ENCODE data around the gene MYT1.

Gene MYT1

DNA sequence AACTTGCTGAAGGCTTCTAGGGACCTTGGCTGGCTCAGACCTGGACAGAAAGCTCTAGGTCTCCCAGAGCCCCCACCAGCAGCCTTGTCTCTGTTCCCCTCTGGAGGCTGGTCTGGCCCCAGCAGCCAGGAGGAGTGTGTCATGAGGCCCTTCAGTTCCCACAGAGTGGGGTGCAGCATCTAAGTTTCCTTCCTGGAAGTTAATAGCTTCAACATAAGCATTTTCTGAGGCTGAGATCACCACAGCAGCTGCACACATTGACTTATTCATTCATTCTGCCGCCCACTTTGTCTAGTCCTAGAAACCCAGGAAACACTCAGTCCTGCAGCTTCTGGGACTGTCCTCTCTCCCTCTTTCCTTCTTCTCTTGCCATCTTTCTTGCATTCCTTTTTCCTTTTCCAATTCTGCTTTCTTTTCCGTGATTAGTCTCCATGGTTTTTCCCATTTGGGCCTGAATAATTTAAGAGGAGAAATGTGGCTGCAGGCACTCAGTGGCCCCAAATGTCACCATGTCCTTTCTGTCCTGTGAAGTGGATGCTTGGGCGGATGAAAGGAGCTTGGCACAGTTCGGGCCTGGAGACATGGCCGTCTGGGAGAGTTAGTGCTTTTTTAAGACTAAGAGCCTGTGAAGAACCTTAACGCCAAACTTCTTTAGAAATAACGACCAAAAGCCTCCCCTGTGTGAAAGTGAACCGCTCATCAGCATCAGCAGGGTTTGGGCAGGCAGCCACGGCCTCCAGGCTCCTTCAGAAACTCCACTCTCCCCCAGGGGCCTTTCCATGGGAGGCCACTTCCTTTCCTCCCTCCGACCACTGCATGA is 60.3 kb downstream of the MYT1 start:
- H3K36me3 ChIP-seq (ENCODE audit: insufficient read depth, low read length) = no peaks in the 10 kb centered on the region
- no peak overlapping the region for H3K27ac ChIP-seq (ENCODE audit: low read depth, low read length, poor library complexity, severe bottlenecking)
- H3K4me3 ChIP-seq (ENCODE audit: low read depth, low read length, poor library complexity, severe bottlenecking) = no peak overlapping the region
- H3K9me2 ChIP-seq (ENCODE audit: low read depth, low read length) = no peaks in the 10 kb centered on the region
- no peak overlapping the region for H2AFZ ChIP-seq (ENCODE audit: low read length)
- no peaks in the 10 kb centered on the region for H4K20me1 ChIP-seq (ENCODE audit: insufficient read depth, low read length)
- H3K27me3 ChIP-seq (ENCODE audit: insufficient read depth, low read length) = peaks cover 7% of the 10 kb centered on the region; the same call in 1 of the 2 replicates
- H3K4me1 ChIP-seq (ENCODE audit: insufficient read depth, low read length, severe bottlenecking) = no peaks in the 10 kb centered on the region
- TF ChIP-seq EZH2 (IDR thresholded peaks at IDR 0.05; ENCODE audit: borderline replicate concordance, low read length) = no peak
- TF ChIP-seq CTCF (IDR thresholded peaks at IDR 0.05; ENCODE audit: low read length) = no peak
- no peaks in the 10 kb centered on the region for H3K9me3 ChIP-seq (ENCODE audit: low read length)
- H3F3A ChIP-seq (ENCODE audit: insufficient read depth, low read length) = no peaks in the 10 kb centered on the region
- H3K9ac ChIP-seq (ENCODE audit: low read length) = no peak overlapping the region
- no peak overlapping the region for H3K4me2 ChIP-seq (ENCODE audit: low read length)
- H3K79me2 ChIP-seq (ENCODE audit: insufficient read depth, low read length) = no peaks in the 10 kb centered on the region

DNA sequence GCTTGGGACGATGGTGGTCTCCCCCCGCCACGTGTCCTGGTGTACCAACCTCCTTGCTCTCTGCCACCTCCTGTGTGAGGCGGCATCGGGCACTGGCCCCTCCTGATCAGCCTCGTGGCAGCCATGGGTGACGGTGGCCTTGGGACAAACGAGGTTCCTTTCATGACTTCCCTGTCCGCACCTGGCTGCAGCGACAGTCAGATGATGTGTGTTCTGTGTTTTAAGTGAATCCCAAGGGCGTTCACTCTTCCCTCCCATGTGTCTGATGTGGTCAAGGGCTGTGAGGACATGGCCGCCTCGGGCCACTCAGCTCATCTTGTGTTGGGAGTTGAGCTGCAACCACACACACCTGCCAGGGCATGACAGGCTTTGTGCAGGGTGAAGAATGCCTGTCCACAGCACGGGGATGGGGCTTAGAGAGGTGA is 60.9 kb downstream of the MYT1 start:
- Histone ChIP-seq H2AFZ (ENCODE audit: low read length) (no peak overlapping the region), H3K27ac (ENCODE audit: low read depth, low read length, poor library complexity, severe bottlenecking) (no peak overlapping the region), H3K9me2 (ENCODE audit: low read depth, low read length) (no peaks in the 10 kb centered on the region), H3K4me2 (ENCODE audit: low read length) (no peak overlapping the region), H3K9ac (ENCODE audit: low read length) (no peak overlapping the region), H4K20me1 (ENCODE audit: insufficient read depth, low read length) (no peaks in the 10 kb centered on the region), H3K4me3 (ENCODE audit: low read depth, low read length, poor library complexity, severe bottlenecking) (no peak overlapping the region), H3F3A (ENCODE audit: insufficient read depth, low read length) (no peaks in the 10 kb centered on the region), H3K27me3 (ENCODE audit: insufficient read depth, low read length) (peaks cover 7% of the 10 kb centered on the region; the same call in 1 of the 2 replicates), H3K36me3 (ENCODE audit: insufficient read depth, low read length) (no peaks in the 10 kb centered on the region), H3K9me3 (ENCODE audit: low read length) (no peaks in the 10 kb centered on the region), H3K4me1 (ENCODE audit: insufficient read depth, low read length, severe bottlenecking) (no peaks in the 10 kb centered on the region), H3K79me2 (ENCODE audit: insufficient read depth, low read length) (no peaks in the 10 kb centered on the region)
- TF ChIP-seq CTCF (IDR thresholded peaks at IDR 0.05; ENCODE audit: low read length) (no peak), EZH2 (IDR thresholded peaks at IDR 0.05; ENCODE audit: borderline replicate concordance, low read length) (no peak)

DNA sequence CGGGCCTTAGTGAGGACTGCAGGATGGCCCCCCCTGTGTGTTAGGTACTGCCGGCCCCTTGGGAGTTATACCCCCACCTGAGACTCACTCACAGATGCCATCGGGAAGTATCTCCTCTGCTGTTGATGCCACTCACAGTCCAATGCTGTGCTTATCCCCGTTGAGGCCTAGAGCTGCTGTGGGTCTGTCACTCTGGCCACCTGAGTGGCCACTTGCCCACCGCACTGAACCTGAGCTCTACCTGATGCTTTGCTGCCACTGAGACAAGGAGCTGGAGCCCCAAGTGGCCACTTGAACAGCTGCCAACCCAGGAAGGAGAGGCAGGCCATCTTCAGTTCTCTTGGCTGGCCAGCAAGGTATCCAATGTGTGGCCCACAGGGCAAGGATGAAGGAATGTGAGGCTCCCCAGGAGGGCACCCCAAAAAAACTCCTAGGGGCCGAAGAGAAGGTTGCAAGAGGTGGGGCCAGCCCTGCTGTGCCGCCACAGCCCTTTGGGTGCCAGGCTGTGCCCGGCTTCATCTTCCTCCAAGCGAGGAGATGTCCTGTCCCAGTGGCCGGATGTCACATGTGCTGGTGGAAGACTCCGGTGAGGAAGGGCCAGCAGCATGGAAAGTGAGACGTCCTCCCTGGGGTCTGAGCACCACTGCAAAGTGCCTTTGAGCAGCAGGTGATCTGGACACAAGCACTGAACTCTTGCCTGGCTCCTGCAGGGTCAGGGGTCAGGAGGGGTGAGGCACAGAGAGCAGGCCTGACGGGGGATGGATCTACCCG is 61.8 kb downstream of the MYT1 start:
- Histone ChIP-seq H3K9me3 (ENCODE audit: low read length) (no peaks in the 10 kb centered on the region), H3K27me3 (ENCODE audit: insufficient read depth, low read length) (peaks cover 7% of the 10 kb centered on the region; the same call in 1 of the 2 replicates), H3K27ac (ENCODE audit: low read depth, low read length, poor library complexity, severe bottlenecking) (no peak overlapping the region), H3K9me2 (ENCODE audit: low read depth, low read length) (no peaks in the 10 kb centered on the region), H3K9ac (ENCODE audit: low read length) (no peak overlapping the region), H2AFZ (ENCODE audit: low read length) (no peak overlapping the region), H3K4me3 (ENCODE audit: low read depth, low read length, poor library complexity, severe bottlenecking) (no peak overlapping the region), H3K36me3 (ENCODE audit: insufficient read depth, low read length) (no peaks in the 10 kb centered on the region), H3K4me2 (ENCODE audit: low read length) (no peak overlapping the region), H3K79me2 (ENCODE audit: insufficient read depth, low read length) (no peaks in the 10 kb centered on the region), H3F3A (ENCODE audit: insufficient read depth, low read length) (no peaks in the 10 kb centered on the region), H4K20me1 (ENCODE audit: insufficient read depth, low read length) (no peaks in the 10 kb centered on the region), H3K4me1 (ENCODE audit: insufficient read depth, low read length, severe bottlenecking) (no peaks in the 10 kb centered on the region)
- TF ChIP-seq CTCF (IDR thresholded peaks at IDR 0.05; ENCODE audit: low read length) = no peak
- TF ChIP-seq EZH2 (IDR thresholded peaks at IDR 0.05; ENCODE audit: borderline replicate concordance, low read length) = no peak

Measured in OCI-LY1 (cell line).